Measurements from ENCODE around the gene CD22. TPM values are rescaled to one million over a fixed set of nuclear protein-coding genes. Genes with fewer than 3 reads are reported as not detected.
"Not testable (repeated sequence)": the region's sequence is repeated elsewhere in the genome, so short reads cannot be mapped to it uniquely, and the experiment has no call there.

Gene CD22
- total and polyA plus RNA-seq, 3 donors from 2014 or later: 10.1 to 15.0 (median 15.0) TPM

DNA sequence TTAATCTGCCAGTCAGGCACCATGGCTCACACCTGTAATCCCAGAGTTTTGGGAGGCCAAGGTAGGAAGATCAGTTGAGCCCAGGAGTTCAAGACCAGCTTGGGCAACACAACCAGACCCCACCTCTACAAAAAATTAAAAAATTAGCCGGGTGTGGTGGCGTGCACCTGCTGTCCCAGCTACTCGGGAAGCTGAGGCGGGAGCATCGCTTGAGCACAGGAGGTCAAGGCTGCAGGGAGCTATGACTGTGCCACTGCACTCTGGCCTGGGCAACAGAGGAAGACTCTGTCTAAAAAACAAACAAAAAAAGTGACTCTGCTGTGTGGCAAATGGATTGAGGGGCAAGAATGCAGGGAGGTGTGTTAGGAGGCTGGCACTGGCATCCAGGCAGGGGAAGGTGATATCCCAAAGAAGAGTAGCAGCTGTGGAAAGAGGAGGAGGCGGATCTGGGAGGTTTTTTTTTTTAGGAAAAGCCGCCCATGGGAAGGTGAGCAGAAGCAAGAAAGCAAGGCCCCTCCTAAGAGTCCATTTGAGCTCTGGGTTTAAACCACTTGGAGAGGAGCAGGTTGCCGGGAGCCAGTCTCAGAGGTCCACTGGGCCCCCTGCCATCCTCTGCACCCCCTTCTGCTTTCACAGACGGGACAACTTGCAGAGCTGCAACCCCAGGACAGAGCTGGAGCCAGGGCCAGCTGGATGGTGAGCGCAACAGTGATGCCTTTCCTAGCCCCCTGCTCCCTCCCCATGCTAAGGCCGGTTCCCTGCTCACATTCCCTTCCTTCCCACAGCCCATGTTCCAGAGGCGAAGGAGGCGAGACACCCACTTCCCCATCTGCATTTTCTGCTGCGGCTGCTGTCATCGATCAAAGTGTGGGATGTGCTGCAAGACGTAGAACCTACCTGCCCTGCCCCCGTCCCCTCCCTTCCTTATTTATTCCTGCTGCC, 44.6 kb upstream of the CD22 start:
- Histone ChIP-seq H3K9me3 (no peaks in the 10 kb centered on the region), H3K4me1 (peaks cover 12% of the 10 kb centered on the region), H3K27ac (no peak overlapping the region), H3K4me3 (no peak overlapping the region), H3K27me3 (no peaks in the 10 kb centered on the region), H3K36me3 (ENCODE audit: low read depth, missing control alignments) (no peaks in the 10 kb centered on the region)
- no peak for DNase-seq
- 85 to 87% methylated on average over 17 of the region's 17 CpGs for WGBS, 2 donors
- intact Hi-C loops (cut with DNase I; ENCODE audit: low total_unique reads): no loop called here
- TF ChIP-seq, protein P1, sequence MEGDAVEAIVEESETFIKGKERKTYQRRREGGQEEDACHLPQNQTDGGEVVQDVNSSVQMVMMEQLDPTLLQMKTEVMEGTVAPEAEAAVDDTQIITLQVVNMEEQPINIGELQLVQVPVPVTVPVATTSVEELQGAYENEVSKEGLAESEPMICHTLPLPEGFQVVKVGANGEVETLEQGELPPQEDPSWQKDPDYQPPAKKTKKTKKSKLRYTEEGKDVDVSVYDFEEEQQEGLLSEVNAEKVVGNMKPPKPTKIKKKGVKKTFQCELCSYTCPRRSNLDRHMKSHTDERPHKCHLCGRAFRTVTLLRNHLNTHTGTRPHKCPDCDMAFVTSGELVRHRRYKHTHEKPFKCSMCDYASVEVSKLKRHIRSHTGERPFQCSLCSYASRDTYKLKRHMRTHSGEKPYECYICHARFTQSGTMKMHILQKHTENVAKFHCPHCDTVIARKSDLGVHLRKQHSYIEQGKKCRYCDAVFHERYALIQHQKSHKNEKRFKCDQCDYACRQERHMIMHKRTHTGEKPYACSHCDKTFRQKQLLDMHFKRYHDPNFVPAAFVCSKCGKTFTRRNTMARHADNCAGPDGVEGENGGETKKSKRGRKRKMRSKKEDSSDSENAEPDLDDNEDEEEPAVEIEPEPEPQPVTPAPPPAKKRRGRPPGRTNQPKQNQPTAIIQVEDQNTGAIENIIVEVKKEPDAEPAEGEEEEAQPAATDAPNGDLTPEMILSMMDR (IDR thresholded peaks at IDR 0.05): no peak
- TF ChIP-seq POLR2A (IDR thresholded peaks at IDR 0.05): no peak

DNA sequence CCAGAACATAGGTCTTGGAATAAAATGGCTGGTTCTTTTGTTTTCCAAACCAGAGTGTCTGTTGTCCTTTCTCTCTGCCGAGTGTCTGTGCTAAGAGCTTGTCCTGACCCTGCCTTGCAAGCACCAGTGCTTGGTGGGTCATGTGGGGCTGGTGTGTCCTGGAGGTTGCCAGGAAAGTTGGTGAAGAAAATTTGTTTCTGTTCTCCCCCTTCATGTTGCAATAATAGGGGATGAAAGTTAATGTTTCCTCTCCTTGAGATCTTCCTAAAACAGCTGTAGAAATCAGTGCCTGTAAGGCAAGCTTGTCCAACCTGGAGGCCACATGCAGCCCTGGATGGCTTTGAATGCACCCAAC, 43.9 kb upstream of the CD22 start:
- Histone ChIP-seq H3K4me1 (peaks cover 8% of the 10 kb centered on the region), H3K27me3 (no peaks in the 10 kb centered on the region), H3K36me3 (ENCODE audit: low read depth, missing control alignments) (no peaks in the 10 kb centered on the region), H3K27ac (no peak overlapping the region), H3K4me3 (no peak overlapping the region), H3K9me3 (no peaks in the 10 kb centered on the region)
- intact Hi-C loops (cut with DNase I; ENCODE audit: low total_unique reads): no loop called here
- TF ChIP-seq, protein P1 (IDR thresholded peaks at IDR 0.05): no peak
- TF ChIP-seq POLR2A (IDR thresholded peaks at IDR 0.05): no peak
- no peak for DNase-seq
- 52 to 64% methylated on average over 1 of the region's 1 CpG for WGBS, 2 donors

DNA sequence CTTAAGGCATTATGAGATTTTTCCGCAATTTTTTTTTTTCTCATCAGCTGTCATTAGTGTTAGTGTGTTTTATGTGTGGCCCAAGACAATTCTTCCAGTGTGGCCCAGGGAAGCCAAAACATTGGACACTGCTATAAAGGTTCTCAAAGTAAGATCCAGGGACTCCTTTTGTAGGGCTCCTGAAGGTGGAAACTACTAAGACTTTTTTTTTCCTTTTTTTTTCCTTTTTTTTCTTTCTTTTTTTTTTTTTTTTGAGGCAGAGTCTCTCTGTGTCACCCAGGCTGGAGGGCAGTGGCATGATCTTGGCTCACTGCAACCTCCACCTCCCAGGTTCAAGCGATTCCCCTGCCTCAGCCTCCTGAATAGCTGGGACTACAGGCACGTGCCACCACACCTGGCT, 43.5 kb upstream of the CD22 start:
- WGBS, 2 donors: 88 to 94% methylated on average over 3 of the region's 3 CpGs
- H3K27ac ChIP-seq; H3K4me1 ChIP-seq; H3K4me3 ChIP-seq; H3K27me3 ChIP-seq; intact Hi-C loops (cut with DNase I; ENCODE audit: low total_unique reads); DNase-seq; H3K36me3 ChIP-seq (ENCODE audit: low read depth, missing control alignments); H3K9me3 ChIP-seq: not testable (repeated sequence)

DNA sequence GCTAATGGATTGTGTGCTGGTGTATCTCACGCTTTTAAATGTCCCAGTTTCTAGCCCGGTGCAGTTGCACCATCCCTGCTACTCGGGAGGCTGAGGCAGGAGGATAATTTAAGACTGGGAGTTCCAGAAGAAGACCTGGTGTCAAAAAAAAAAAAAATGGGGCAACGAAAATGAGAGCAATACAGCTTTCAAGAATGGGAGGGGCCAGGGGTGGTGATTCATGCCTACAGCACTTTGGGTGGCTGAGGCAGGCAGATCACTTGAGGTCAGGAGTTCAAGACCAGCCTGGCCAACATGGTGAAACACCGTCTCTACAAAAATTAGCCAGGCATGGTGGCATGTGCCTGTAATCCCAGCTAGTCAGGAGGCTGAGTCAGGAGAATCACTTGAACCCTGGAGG, 42.9 kb upstream of the CD22 start:
- DNase-seq: not testable (repeated sequence)
- WGBS, 2 donors: 88 to 93% methylated on average over 5 of the region's 5 CpGs

DNA sequence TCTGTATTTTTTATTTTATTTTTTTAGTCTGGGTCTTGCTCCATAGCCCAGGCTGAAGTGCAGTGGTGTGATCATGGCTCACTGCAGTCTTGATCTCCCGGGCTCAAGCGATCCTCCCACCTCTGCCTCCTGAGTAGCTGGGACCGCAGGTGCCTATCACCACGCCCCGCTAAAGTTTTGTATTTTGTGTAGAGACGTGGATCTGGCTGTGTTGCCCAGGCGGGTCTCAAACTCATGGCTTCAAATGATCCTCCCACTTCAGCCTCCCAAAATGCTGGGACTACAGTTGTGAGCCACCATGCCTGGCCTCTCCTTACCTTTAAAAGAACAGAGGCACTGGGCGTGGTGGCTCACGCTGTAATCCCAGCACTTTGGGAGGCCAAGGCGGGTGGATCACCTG, 41.3 kb upstream of the CD22 start:
- Histone ChIP-seq H3K27me3 (no peaks in the 10 kb centered on the region), H3K4me1 (no peaks in the 10 kb centered on the region), H3K27ac (no peak overlapping the region), H3K4me3 (no peak overlapping the region), H3K36me3 (ENCODE audit: low read depth, missing control alignments) (no peaks in the 10 kb centered on the region), H3K9me3 (no peaks in the 10 kb centered on the region)
- no peak for DNase-seq
- TF ChIP-seq, protein P1 (IDR thresholded peaks at IDR 0.05): no peak
- no peak for TF ChIP-seq POLR2A (IDR thresholded peaks at IDR 0.05)
- intact Hi-C loops (cut with DNase I; ENCODE audit: low total_unique reads): no loop called here
- 85 to 94% methylated on average over 10 of the region's 10 CpGs for WGBS, 2 donors

More for the DNA sequence above, 42.9 kb upstream of the CD22 start:
- H3K9me3 ChIP-seq; H3K27me3 ChIP-seq; H3K4me3 ChIP-seq; H3K4me1 ChIP-seq; H3K36me3 ChIP-seq (ENCODE audit: low read depth, missing control alignments); H3K27ac ChIP-seq; intact Hi-C loops (cut with DNase I; ENCODE audit: low total_unique reads): not testable (repeated sequence)

DNA sequence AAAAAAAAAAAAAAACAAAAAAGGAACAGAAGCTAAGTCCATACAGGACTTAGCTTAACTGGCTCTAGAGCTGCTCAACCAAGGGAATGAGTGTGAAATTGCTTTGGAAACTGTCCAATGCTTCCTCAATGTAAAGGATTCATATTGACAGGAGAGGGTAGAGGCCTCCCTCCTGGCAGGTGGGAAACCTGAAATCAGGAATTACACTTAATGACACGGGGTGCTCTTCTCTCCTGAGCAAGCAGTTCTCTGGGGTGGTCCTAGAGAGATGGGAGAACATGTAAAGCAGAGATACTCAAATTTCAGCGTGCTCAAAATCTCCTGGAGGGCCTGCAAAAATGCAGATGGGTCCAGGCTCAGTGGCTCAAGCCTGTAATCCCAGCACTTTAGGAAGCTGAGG, 40.7 kb upstream of the CD22 start:
- DNase-seq: no peak
- no peaks in the 10 kb centered on the region for H3K9me3 ChIP-seq
- no peak overlapping the region for H3K4me3 ChIP-seq
- H3K36me3 ChIP-seq (ENCODE audit: low read depth, missing control alignments): no peaks in the 10 kb centered on the region
- WGBS, 2 donors: 76 to 77% methylated on average over 2 of the region's 2 CpGs
- H3K4me1 ChIP-seq: no peaks in the 10 kb centered on the region
- TF ChIP-seq, protein P1 (IDR thresholded peaks at IDR 0.05): no peak
- no peak overlapping the region for H3K27ac ChIP-seq
- no peaks in the 10 kb centered on the region for H3K27me3 ChIP-seq
- intact Hi-C loops (cut with DNase I; ENCODE audit: low total_unique reads): no loop called here
